ENCODE measurements around the gene SUSD4.

The SUSD4 gene

GRCh38 chr1:223210788-223211120 is 153.2 kb downstream of the SUSD4 start:
- no peak for DNase-seq (ENCODE audit: low read depth)

GRCh38 chr1:223209992-223210787 is 153.8 kb downstream of the SUSD4 start:
- DNase-seq (ENCODE audit: low read depth), result no peak

- no peak for DNase-seq (ENCODE audit: low read depth)
Measured at GRCh38 chr1:223209293-223209898, 154.6 kb downstream of the SUSD4 start.

- DNase-seq (ENCODE audit: low read depth), result peak; percentile 7
Measured at GRCh38 chr1:223208164-223209076, 155.6 kb downstream of the SUSD4 start.

- DNase-seq (ENCODE audit: low read depth), result peak; percentile 63
Measured at GRCh38 chr1:223207293-223208066, 156.5 kb downstream of the SUSD4 start.

- no peak for DNase-seq (ENCODE audit: low read depth)
Measured at GRCh38 chr1:223204424-223204823, 159.6 kb downstream of the SUSD4 start.

GRCh38 chr1:223203694-223204093 is 160.3 kb downstream of the SUSD4 start:
- DNase-seq (ENCODE audit: low read depth), result no peak

- no peak for DNase-seq (ENCODE audit: low read depth)
Measured at GRCh38 chr1:223203034-223203408, 161.0 kb downstream of the SUSD4 start.

GRCh38 chr1:223202376-223203033 is 161.5 kb downstream of the SUSD4 start:
- no peak for DNase-seq (ENCODE audit: low read depth)

GRCh38 chr1:223201967-223202366 is 162.0 kb downstream of the SUSD4 start:
- DNase-seq (ENCODE audit: low read depth), result no peak

GRCh38 chr1:223200903-223201302 is 163.1 kb downstream of the SUSD4 start:
- DNase-seq (ENCODE audit: low read depth), result no peak

GRCh38 chr1:223199094-223199647 is 164.8 kb downstream of the SUSD4 start:
- DNase-seq (ENCODE audit: low read depth), result no peak

- no peak for DNase-seq (ENCODE audit: low read depth)
Measured at GRCh38 chr1:223198628-223198965, 165.4 kb downstream of the SUSD4 start.

- no peak for DNase-seq (ENCODE audit: low read depth)
Measured at GRCh38 chr1:223197923-223198627, 165.9 kb downstream of the SUSD4 start.

- peak; percentile 25 for DNase-seq (ENCODE audit: low read depth)
Measured at GRCh38 chr1:223189903-223190724, 173.9 kb downstream of the SUSD4 start.

- DNase-seq (ENCODE audit: low read depth), result no peak
Measured at GRCh38 chr1:223189525-223189902, 174.5 kb downstream of the SUSD4 start.

- DNase-seq (ENCODE audit: low read depth), result no peak
Measured at GRCh38 chr1:223188618-223189356, 175.2 kb downstream of the SUSD4 start.

- DNase-seq (ENCODE audit: low read depth), result no peak
Measured at GRCh38 chr1:223186800-223187199, 177.2 kb downstream of the SUSD4 start.

GRCh38 chr1:223183268-223183862 is 180.6 kb downstream of the SUSD4 start:
- DNase-seq (ENCODE audit: low read depth), result peak; percentile 28
